GM12878 (cell line): ENCODE measurements around the gene NDUFC1. TPM values are rescaled to one million over a fixed set of nuclear protein-coding genes. Genes with fewer than 3 reads are reported as not detected.
A peak's percentile ranks its signal among the peaks of the same experiment; 100 is the strongest.

Source experiments
- CHD4 ChIP-seq: fragments of 200-600 bp; sonication (generic); IDR thresholded peaks from 2 replicates; pipeline ENCODE4 v1.6.1; 2016; ENCODE audit warnings: mild to moderate bottlenecking
- ESRRA ChIP-seq: IDR thresholded peaks from 2 replicates; pipeline ENCODE4 v1.6.1; 2012; ENCODE audit warnings: mild to moderate bottlenecking, low read length, improper control_type of control experiment
- ETV6 ChIP-seq, 2 experiments: fragments of 450-650 bp in 1 of 2; IDR thresholded peaks in 1 of 2; conservative IDR thresholded peaks in 1 of 2; 2 replicates each; pipeline ENCODE4 v1.6.1; 2014; ENCODE audit warnings: antibody characterized with exemption in 1 of 2, borderline replicate concordance in 1 of 2, low read depth in 1 of 2, mild to moderate bottlenecking in 1 of 2, moderate library complexity in 1 of 2
- FOS ChIP-seq: IDR thresholded peaks from 3 replicates; pipeline ENCODE4 v1.6.1; 2011; ENCODE audit warnings: borderline replicate concordance; ENCODE audit not compliant: insufficient read length; ENCODE audit errors: extremely low read depth
- GABPA ChIP-seq: IDR thresholded peaks from 2 replicates; pipeline ENCODE4 v1.6.1; 2014; ENCODE audit warnings: antibody characterized with exemption, low read depth, mild to moderate bottlenecking, inconsistent platforms
- HCFC1 ChIP-seq: fragments of 150-350 bp; IDR thresholded peaks from 2 replicates; pipeline ENCODE4 v1.6.1; 2014; ENCODE audit warnings: low read length
- JUND ChIP-seq: IDR thresholded peaks from 2 replicates; pipeline ENCODE4 v1.6.1; 2012; ENCODE audit warnings: low read depth, mild to moderate bottlenecking, low read length, improper control_type of control experiment, moderate library complexity
- MEF2A ChIP-seq: IDR thresholded peaks from 2 replicates; pipeline ENCODE4 v1.6.1; 2011; ENCODE audit warnings: low read depth, mild to moderate bottlenecking, low read length, moderate library complexity; ENCODE audit not compliant: insufficient read depth
- PAX8 ChIP-seq: fragments of 450-650 bp; IDR thresholded peaks from 2 replicates; pipeline ENCODE4 v1.6.1; 2017; ENCODE audit warnings: mild to moderate bottlenecking, moderate library complexity
- POLR2A ChIP-seq: IDR thresholded peaks from 2 replicates; pipeline ENCODE4 v1.6.1; 2011; ENCODE audit warnings: low read depth, mild to moderate bottlenecking, low read length
- POLR2AphosphoS5 ChIP-seq: IDR thresholded peaks from 2 replicates; pipeline ENCODE4 v1.6.1; 2011; ENCODE audit warnings: mild to moderate bottlenecking, low read length, inconsistent platforms
- RB1 ChIP-seq: fragments of 450-650 bp; formaldehyde crosslinking; IDR thresholded peaks from 2 replicates; pipeline ENCODE4 v1.6.1; 2017; ENCODE audit warnings: mild to moderate bottlenecking, borderline replicate concordance
- SMAD5 ChIP-seq: IDR thresholded peaks from 2 replicates; pipeline ENCODE4 v1.6.1; 2016; ENCODE audit warnings: antibody characterized with exemption, low read depth
- SMARCA5 ChIP-seq: fragments of 450-650 bp; IDR thresholded peaks from 2 replicates; pipeline ENCODE4 v1.6.1; 2017; ENCODE audit warnings: mild to moderate bottlenecking
- ZNF24 ChIP-seq: fragments of 450-650 bp; IDR thresholded peaks from 2 replicates; pipeline ENCODE4 v1.6.1; 2017; ENCODE audit warnings: antibody characterized with exemption, mild to moderate bottlenecking
- polyA plus RNA-seq, 11 experiments: library from polyadenylated mRNA; depleted of rRNA in 4 of 11; unstranded in 6 of 11; stranded (reverse) in 5 of 11; fragments of >200 nt; fragmentation: Nextera tagmentation in 4 of 11; fragmentation: Illumina TruSeq in 1 of 11; extraction: Ambion mirVana in 4 of 11; extraction: Trizol in 1 of 11; gene quantifications; 1 replicate in 1 of 11; 2 replicates in 10 of 11; pipeline versions ENCODE4 v1.2.1 to v1.2.3, GENCODE V29; 2011 to 2016; ENCODE audit warnings: inconsistent platforms in 2 of 11, missing spikeins in 2 of 11, low read depth in 1 of 11
- total RNA-seq, 4 experiments: library from RNA; depleted of rRNA in 3 of 4; stranded (reverse); fragments of >200 nt in 3 of 4; fragmentation: Illumina TruSeq in 1 of 4; extraction: Trizol in 1 of 4; gene quantifications; 2 replicates each; pipeline versions ENCODE4 v1.2.1 to v1.2.3, GENCODE V29; 2013 to 2021
- TF ChIP-seq, protein P1 (sequence below): fragments of 450-650 bp; formaldehyde crosslinking; IDR thresholded peaks from 2 replicates; pipeline ENCODE4 v1.4.0; 2020; ENCODE audit warnings: mild to moderate bottlenecking, moderate library complexity
- TF ChIP-seq, protein P2 (sequence below): IDR thresholded peaks from 2 replicates; pipeline ENCODE4 v1.6.1; 2012; ENCODE audit warnings: low read depth, low read length, improper control_type of control experiment
- TF ChIP-seq, protein P3 (sequence below): fragments of 450-650 bp; formaldehyde crosslinking; IDR thresholded peaks from 2 replicates; pipeline ENCODE4 v1.5.0; 2022; ENCODE audit warnings: mild to moderate bottlenecking, missing genetic modification characterization
- TF ChIP-seq, protein P4 (sequence below): fragments of 450-650 bp; IDR thresholded peaks from 2 replicates; pipeline ENCODE4 v1.6.1; 2017; ENCODE audit warnings: mild to moderate bottlenecking

The NDUFC1 gene
- total and polyA plus RNA-seq, 10 of the 15 experiments (the other 5 are each of a cell fraction or from before 2014, with no cell fraction given): 25.5 to 242 (median 68.9) TPM

DNA sequence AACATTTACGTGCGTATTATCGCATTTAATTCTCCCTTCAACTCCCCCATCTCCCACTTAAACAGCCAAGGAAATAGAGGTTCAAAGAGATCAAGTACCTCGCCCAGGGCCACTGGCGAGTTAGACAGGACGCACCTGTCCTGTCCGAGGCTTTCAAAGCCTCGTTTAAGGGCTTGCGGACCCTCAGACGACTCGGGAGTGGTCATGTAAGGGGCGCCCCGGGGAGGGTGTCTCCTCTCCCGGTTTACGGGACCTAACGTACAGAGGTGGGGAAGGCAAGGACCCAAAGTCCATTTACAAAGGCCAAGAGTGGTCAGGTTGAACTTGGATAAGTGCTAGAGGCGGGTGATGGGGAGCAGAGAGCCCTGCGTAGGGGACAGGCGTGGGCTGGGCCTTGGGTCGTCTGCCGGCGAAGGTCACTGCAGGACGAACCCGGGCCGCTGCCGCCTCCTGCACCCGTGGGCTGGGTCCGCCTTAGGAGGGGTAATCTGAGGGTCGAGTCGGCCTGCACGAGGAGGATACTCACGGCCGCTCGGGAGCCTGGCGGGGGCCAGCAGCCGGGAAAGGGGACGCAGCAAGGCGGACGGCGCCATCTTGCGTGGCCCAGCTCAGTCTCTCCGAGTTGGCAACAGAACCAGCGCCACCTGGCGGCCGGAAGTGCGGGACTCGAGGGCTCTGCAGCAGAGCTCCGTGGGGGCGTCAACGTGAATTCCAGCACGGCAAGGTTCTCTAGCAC is 6.9 kb downstream of the NDUFC1 start (continued):
- TF ChIP-seq, protein P1, sequence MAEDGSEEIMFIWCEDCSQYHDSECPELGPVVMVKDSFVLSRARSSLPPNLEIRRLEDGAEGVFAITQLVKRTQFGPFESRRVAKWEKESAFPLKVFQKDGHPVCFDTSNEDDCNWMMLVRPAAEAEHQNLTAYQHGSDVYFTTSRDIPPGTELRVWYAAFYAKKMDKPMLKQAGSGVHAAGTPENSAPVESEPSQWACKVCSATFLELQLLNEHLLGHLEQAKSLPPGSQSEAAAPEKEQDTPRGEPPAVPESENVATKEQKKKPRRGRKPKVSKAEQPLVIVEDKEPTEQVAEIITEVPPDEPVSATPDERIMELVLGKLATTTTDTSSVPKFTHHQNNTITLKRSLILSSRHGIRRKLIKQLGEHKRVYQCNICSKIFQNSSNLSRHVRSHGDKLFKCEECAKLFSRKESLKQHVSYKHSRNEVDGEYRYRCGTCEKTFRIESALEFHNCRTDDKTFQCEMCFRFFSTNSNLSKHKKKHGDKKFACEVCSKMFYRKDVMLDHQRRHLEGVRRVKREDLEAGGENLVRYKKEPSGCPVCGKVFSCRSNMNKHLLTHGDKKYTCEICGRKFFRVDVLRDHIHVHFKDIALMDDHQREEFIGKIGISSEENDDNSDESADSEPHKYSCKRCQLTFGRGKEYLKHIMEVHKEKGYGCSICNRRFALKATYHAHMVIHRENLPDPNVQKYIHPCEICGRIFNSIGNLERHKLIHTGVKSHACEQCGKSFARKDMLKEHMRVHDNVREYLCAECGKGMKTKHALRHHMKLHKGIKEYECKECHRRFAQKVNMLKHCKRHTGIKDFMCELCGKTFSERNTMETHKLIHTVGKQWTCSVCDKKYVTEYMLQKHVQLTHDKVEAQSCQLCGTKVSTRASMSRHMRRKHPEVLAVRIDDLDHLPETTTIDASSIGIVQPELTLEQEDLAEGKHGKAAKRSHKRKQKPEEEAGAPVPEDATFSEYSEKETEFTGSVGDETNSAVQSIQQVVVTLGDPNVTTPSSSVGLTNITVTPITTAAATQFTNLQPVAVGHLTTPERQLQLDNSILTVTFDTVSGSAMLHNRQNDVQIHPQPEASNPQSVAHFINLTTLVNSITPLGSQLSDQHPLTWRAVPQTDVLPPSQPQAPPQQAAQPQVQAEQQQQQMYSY (CRISPR knock-in tag): no peak
- TF ChIP-seq ETV6 (conservative IDR thresholded peaks at IDR 0.05 in 1 of 2, IDR thresholded peaks at IDR 0.05 in 1 of 2; ENCODE audit: borderline replicate concordance in 1 of 2, low read depth in 1 of 2) (peak in 1 of 2 experiments; percentile 18; a peak in 1 of 4 replicates), CHD4 (no peak), JUND (peak; percentile 31; the same call in 1 of the 2 replicates), PAX8 (no peak), ESRRA (peak; percentile 38; the same call in 1 of the 2 replicates), GABPA (peak; percentile 66; the same call in 1 of the 2 replicates), FOS (no peak), POLR2AphosphoS5 (peak; percentile 75), MEF2A (0 out of 2 replicates have a peak, but pooled peaks have one; percentile 26), SMARCA5 (peak; percentile 100), HCFC1 (peak; percentile 52; the same call in 1 of the 2 replicates), ZNF24 (no peak), POLR2A (peak; percentile 97), SMAD5 (peak; percentile 59; the same call in 1 of the 2 replicates), RB1 (peak; percentile 78; the same call in 1 of the 2 replicates)
- TF ChIP-seq, protein P2, sequence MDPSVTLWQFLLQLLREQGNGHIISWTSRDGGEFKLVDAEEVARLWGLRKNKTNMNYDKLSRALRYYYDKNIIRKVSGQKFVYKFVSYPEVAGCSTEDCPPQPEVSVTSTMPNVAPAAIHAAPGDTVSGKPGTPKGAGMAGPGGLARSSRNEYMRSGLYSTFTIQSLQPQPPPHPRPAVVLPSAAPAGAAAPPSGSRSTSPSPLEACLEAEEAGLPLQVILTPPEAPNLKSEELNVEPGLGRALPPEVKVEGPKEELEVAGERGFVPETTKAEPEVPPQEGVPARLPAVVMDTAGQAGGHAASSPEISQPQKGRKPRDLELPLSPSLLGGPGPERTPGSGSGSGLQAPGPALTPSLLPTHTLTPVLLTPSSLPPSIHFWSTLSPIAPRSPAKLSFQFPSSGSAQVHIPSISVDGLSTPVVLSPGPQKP: peak; percentile 98
- TF ChIP-seq, protein P3, sequence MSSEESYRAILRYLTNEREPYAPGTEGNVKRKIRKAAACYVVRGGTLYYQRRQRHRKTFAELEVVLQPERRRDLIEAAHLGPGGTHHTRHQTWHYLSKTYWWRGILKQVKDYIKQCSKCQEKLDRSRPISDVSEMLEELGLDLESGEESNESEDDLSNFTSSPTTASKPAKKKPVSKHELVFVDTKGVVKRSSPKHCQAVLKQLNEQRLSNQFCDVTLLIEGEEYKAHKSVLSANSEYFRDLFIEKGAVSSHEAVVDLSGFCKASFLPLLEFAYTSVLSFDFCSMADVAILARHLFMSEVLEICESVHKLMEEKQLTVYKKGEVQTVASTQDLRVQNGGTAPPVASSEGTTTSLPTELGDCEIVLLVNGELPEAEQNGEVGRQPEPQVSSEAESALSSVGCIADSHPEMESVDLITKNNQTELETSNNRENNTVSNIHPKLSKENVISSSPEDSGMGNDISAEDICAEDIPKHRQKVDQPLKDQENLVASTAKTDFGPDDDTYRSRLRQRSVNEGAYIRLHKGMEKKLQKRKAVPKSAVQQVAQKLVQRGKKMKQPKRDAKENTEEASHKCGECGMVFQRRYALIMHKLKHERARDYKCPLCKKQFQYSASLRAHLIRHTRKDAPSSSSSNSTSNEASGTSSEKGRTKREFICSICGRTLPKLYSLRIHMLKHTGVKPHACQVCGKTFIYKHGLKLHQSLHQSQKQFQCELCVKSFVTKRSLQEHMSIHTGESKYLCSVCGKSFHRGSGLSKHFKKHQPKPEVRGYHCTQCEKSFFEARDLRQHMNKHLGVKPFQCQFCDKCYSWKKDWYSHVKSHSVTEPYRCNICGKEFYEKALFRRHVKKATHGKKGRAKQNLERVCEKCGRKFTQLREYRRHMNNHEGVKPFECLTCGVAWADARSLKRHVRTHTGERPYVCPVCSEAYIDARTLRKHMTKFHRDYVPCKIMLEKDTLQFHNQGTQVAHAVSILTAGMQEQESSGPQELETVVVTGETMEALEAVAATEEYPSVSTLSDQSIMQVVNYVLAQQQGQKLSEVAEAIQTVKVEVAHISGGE (CRISPR knock-in tag): no peak
- TF ChIP-seq, protein P4, sequence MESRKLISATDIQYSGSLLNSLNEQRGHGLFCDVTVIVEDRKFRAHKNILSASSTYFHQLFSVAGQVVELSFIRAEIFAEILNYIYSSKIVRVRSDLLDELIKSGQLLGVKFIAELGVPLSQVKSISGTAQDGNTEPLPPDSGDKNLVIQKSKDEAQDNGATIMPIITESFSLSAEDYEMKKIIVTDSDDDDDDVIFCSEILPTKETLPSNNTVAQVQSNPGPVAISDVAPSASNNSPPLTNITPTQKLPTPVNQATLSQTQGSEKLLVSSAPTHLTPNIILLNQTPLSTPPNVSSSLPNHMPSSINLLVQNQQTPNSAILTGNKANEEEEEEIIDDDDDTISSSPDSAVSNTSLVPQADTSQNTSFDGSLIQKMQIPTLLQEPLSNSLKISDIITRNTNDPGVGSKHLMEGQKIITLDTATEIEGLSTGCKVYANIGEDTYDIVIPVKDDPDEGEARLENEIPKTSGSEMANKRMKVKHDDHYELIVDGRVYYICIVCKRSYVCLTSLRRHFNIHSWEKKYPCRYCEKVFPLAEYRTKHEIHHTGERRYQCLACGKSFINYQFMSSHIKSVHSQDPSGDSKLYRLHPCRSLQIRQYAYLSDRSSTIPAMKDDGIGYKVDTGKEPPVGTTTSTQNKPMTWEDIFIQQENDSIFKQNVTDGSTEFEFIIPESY: no peak
